HCT116 (cell line): ENCODE data around the gene ZNF181. TPM values are rescaled to one million over a fixed set of nuclear protein-coding genes. Genes with fewer than 3 reads are reported as not detected.

Experiments
- ATAC-seq: fragments of 200-7000 bp; cut with Tn5 transposase; 2 replicates; pipeline ENCODE4 v1.9.1; 2020; ENCODE audit warnings: mild to moderate bottlenecking, moderate library complexity
- BruUV-seq: library from RNA; stranded (reverse); fragments of 400-500 nt; replicated peaks from 2 replicates; lab custom pipeline; 2021; lab: Mats Ljungman, UMichigan
- CTCF ChIA-PET: fragments of 300-600 bp; sonication (Branson Sonifier 250); formaldehyde crosslinking; loops from one replicate; lab custom pipeline; 2021; ENCODE audit warnings: antibody characterized with exemption; lab: Charles Lee
- POLR2A ChIA-PET: fragments of 300-600, 350-600 bp; sonication (Branson Sonifier 250); formaldehyde crosslinking; loops from one replicate; lab custom pipeline; 2021; ENCODE audit warnings: antibody characterized with exemption; lab: Charles Lee
- RAD21 ChIA-PET, 2 experiments: fragments of 300-600 bp; sonication (Branson Sonifier 250); formaldehyde crosslinking; loops; one replicate each; lab custom pipeline; 2023; ENCODE audit warnings: low total read pairs in 2 of 2; ENCODE audit not compliant: uncharacterized antibody in 2 of 2, unreplicated experiment in 2 of 2, low non-redundant PET in 1 of 2; lab: Charles Lee
- DNase-seq: peaks from one replicate; pipeline ENCODE4 v3.0.0-alpha.2; 2010; ENCODE audit warnings: low read depth, low spot score
- H2AFZ ChIP-seq: fragments of 200-600 bp; shearing (Covaris generic), sonication (generic); 2 replicates; pipeline ENCODE4 v1.6.1; 2017; ENCODE audit warnings: low read depth, mixed run types, mixed read lengths, antibody characterized with exemption, low read length; ENCODE audit not compliant: poor library complexity, severe bottlenecking
- H3K27ac ChIP-seq: 2 replicates; pipeline ENCODE4 v1.5.1; 2012; ENCODE audit warnings: low read depth, low read length
- H3K27me3 ChIP-seq: fragments of 200-600 bp; sonication (generic); 2 replicates; pipeline ENCODE4 v1.6.1; 2016; ENCODE audit warnings: mixed run types, low read length, mixed read lengths; ENCODE audit not compliant: insufficient read depth
- H3K36me3 ChIP-seq, 2 experiments: fragments of 200-500 bp in 1 of 2; fragments of 200-600 bp in 1 of 2; sonication (Bioruptor generic) in 1 of 2; sonication (generic) in 1 of 2; 2 replicates each; pipeline versions ENCODE4 v1.5.1 to v1.6.1; 2014 to 2016; ENCODE audit warnings: low read length in 2 of 2, inconsistent platforms in 1 of 2, mixed read lengths in 1 of 2, mixed run types in 1 of 2; ENCODE audit not compliant: insufficient read depth in 2 of 2, control insufficient read depth in 1 of 2
- H3K4me1 ChIP-seq, 2 experiments: fragments of 200-600 bp in 1 of 2; sonication (generic) in 1 of 2; 2 replicates each; pipeline versions ENCODE4 v1.5.1 to v1.6.1; 2012 to 2017; ENCODE audit warnings: low read length in 2 of 2, inconsistent platforms in 1 of 2, mild to moderate bottlenecking in 1 of 2, mixed read lengths in 1 of 2, mixed run types in 1 of 2, moderate library complexity in 1 of 2; ENCODE audit not compliant: insufficient read depth in 2 of 2, control insufficient read depth in 1 of 2
- H3K4me2 ChIP-seq: fragments of 200-600 bp; sonication (generic); 2 replicates; pipeline ENCODE4 v1.6.1; 2017; ENCODE audit warnings: mixed run types, low read length, mixed read lengths
- H3K4me3 ChIP-seq, 2 experiments: fragments of 200-600 bp in 1 of 2; sonication (generic) in 1 of 2; replicated peaks in 1 of 2; 2 replicates each; pipeline ENCODE4 v1.5.1; 2011 to 2016; ENCODE audit warnings: low read length in 2 of 2, control low read depth in 1 of 2, low read depth in 1 of 2, mild to moderate bottlenecking in 1 of 2, mixed read lengths in 1 of 2, mixed run types in 1 of 2
- H3K79me2 ChIP-seq: fragments of 200-600 bp; sonication (generic); 2 replicates; pipeline ENCODE4 v1.6.1; 2017; ENCODE audit warnings: mild to moderate bottlenecking, mixed run types, low read length, moderate library complexity, mixed read lengths; ENCODE audit not compliant: insufficient read depth
- H3K9ac ChIP-seq: fragments of 200-600 bp; sonication (generic); 2 replicates; pipeline ENCODE4 v1.6.1; 2016; ENCODE audit warnings: low read length, mixed read lengths
- H3K9me2 ChIP-seq: fragments of 200-600 bp; sonication (generic), shearing (Covaris generic); 2 replicates; pipeline ENCODE4 v1.6.1; 2017; ENCODE audit warnings: mixed run types, mild to moderate bottlenecking, moderate library complexity; ENCODE audit not compliant: insufficient read depth
- H3K9me3 ChIP-seq, 2 experiments: fragments of 200-500 bp in 1 of 2; fragments of 200-600 bp in 1 of 2; sonication (Bioruptor generic) in 1 of 2; sonication (generic) in 1 of 2; 2 replicates each; pipeline ENCODE4 v1.6.1; 2014 to 2017; ENCODE audit warnings: low read length in 2 of 2, mixed read lengths in 2 of 2, inconsistent platforms in 1 of 2, low read depth in 1 of 2, mild to moderate bottlenecking in 1 of 2, mixed run types in 1 of 2, moderate library complexity in 1 of 2; ENCODE audit not compliant: control insufficient read depth in 1 of 2, insufficient read depth in 1 of 2
- H4K20me1 ChIP-seq: fragments of 200-600 bp; sonication (generic), shearing (Covaris generic); 2 replicates; pipeline ENCODE4 v1.6.1; 2017; ENCODE audit warnings: mixed run types, mild to moderate bottlenecking, moderate library complexity; ENCODE audit not compliant: insufficient read depth
- CBX3 ChIP-seq: IDR thresholded peaks from 2 replicates; pipeline ENCODE4 v1.6.1; 2012; ENCODE audit warnings: low read depth
- EGR1 ChIP-seq: IDR thresholded peaks from 2 replicates; pipeline ENCODE4 v1.6.1; 2012; ENCODE audit warnings: low read depth
- ELF1 ChIP-seq: IDR thresholded peaks from 2 replicates; pipeline ENCODE4 v1.6.1; 2012; ENCODE audit warnings: low read depth, borderline replicate concordance
- EZH2 ChIP-seq: fragments of 200-600 bp; sonication (generic); IDR thresholded peaks from 2 replicates; pipeline ENCODE4 v1.6.1; 2017; ENCODE audit warnings: antibody characterized with exemption, mixed run types
- EZH2phosphoT487 ChIP-seq: fragments of 200-600 bp; IDR thresholded peaks from 2 replicates; pipeline ENCODE4 v1.6.1; 2018; ENCODE audit warnings: antibody characterized with exemption, borderline replicate concordance
- POLR2A ChIP-seq: IDR thresholded peaks from 2 replicates; pipeline ENCODE4 v1.7.0; 2011; ENCODE audit warnings: borderline replicate concordance; ENCODE audit not compliant: insufficient read depth, insufficient read length; ENCODE audit errors: extremely low read depth
- POLR2AphosphoS5 ChIP-seq: IDR thresholded peaks from 2 replicates; pipeline ENCODE4 v1.6.1; 2011; ENCODE audit warnings: mild to moderate bottlenecking, low read depth, low read length, moderate library complexity
- REST ChIP-seq: IDR thresholded peaks from 2 replicates; pipeline ENCODE4 v1.6.1; 2012; ENCODE audit warnings: low read depth
- SP1 ChIP-seq: IDR thresholded peaks from 2 replicates; pipeline ENCODE4 v1.6.1; 2012; ENCODE audit warnings: low read depth
- SRF ChIP-seq: IDR thresholded peaks from 2 replicates; pipeline ENCODE4 v1.6.1; 2012; ENCODE audit warnings: low read depth
- TCF7L2 ChIP-seq: IDR thresholded peaks from 2 replicates; pipeline ENCODE4 v1.7.0; 2011; ENCODE audit warnings: borderline replicate concordance, inconsistent platforms; ENCODE audit not compliant: insufficient read depth, insufficient read length; ENCODE audit errors: extremely low read depth
- YY1 ChIP-seq: IDR thresholded peaks from 2 replicates; pipeline ENCODE4 v1.6.1; 2011; ENCODE audit warnings: low read length, low read depth, moderate library complexity, mild to moderate bottlenecking; ENCODE audit not compliant: insufficient replicate concordance; ENCODE audit errors: extremely low read depth
- ZBTB33 ChIP-seq: IDR thresholded peaks from 2 replicates; pipeline ENCODE4 v1.6.1; 2011; ENCODE audit warnings: mild to moderate bottlenecking, low read length, moderate library complexity; ENCODE audit not compliant: insufficient replicate concordance; ENCODE audit errors: extremely low read depth
- ZNF274 ChIP-seq: fragments of 200-500 bp; sonication (Bioruptor generic); IDR thresholded peaks from 2 replicates; pipeline ENCODE4 v1.6.1; 2014; ENCODE audit warnings: mild to moderate bottlenecking, low read depth, low read length, inconsistent platforms
- intact Hi-C: fragments of 100-400 bp; cut with micrococcal nuclease; formaldehyde crosslinking; loops from 2 replicates; pipeline ENCODE4 v1.10.0; 2022
- total RNA-seq: library from RNA; stranded (reverse); gene quantifications from one replicate; pipeline ENCODE4 v1.2.1, GENCODE V29; 2021; ENCODE audit not compliant: unreplicated experiment
- TF ChIP-seq, protein P1 (sequence below): IDR thresholded peaks from 2 replicates; pipeline ENCODE4 v1.6.1; 2012

ZNF181 gene
- total RNA-seq, 1 experiment from 2014 or later, result 4.0 TPM

DNA sequence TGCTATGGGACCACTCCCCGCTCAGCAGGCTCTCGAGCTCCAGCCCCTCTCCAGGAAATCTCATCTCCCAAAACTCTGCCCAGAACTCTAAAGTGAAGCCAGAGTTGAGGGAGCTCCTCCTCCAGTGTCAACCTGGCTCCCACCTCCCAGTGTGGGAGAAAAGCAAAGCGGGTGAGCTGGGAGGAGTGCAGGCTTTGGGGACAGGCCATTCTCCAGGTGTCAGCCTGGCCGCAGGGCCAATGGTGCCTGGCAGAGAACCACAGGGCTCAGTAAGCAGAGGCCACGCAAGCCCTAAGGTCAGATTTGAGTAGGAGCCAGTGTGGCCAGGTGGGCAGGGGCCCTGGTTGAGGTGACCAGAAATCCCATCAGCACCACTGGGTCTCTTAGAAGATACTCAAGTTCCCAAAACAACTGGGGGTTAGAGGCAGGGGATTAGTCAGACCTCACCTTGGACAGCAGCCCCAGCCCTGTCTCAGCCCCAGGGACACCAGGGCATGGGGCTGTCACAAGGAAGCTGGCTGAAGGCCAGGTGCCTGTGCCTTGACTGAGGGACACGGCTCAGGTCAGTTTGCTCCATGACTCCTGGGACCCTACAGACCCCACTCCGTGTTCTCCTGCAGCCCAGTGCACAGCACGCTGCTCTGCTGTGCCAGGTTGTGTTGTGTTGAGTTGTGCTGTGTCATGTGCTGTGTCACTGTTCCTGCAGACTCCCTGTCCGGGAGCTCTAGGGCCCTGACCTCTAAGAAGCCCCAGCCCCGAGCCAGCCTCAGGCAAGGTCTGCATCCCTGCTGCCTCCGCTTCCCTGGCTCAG is 2.8 kb upstream of the ZNF181 start:
- no peak overlapping the region for H3K27ac ChIP-seq
- TF ChIP-seq ELF1 (no peak), POLR2A (no peak), ZNF274 (no peak), EZH2phosphoT487 (no peak), SRF (no peak), SP1 (no peak), EGR1 (no peak), CBX3 (no peak), YY1 (no peak), TCF7L2 (no peak), EZH2 (no peak), REST (no peak), ZBTB33 (no peak), POLR2AphosphoS5 (no peak)
- TF ChIP-seq, protein P1, sequence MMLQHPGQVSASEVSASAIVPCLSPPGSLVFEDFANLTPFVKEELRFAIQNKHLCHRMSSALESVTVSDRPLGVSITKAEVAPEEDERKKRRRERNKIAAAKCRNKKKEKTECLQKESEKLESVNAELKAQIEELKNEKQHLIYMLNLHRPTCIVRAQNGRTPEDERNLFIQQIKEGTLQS, result no peak
- TF ChIP-seq, all 23 proteins: peak for 0
- H3K4me2 ChIP-seq, result no peak overlapping the region
- ATAC-seq (no peak), DNase-seq (no peak)
- H3K27me3 ChIP-seq, result peaks cover 8% of the 10 kb centered on the region; the same call in 1 of the 2 replicates
- H2AFZ ChIP-seq, result no peak overlapping the region
- no peaks in the 10 kb centered on the region for H4K20me1 ChIP-seq
- no peaks in the 10 kb centered on the region for H3K9me2 ChIP-seq
- peaks cover 4 to 17% of the 10 kb centered on the region in 2 experiments; a peak in 2 of 4 replicates for H3K4me1 ChIP-seq
- ChIA-PET RAD21 (no interaction called here), POLR2A (no interaction called here), CTCF (no interaction called here)
- intact Hi-C loops, result no loop called here
- no TSS peak for BruUV-seq
- no peak overlapping the region for H3K4me3 ChIP-seq
- H3K9me3 ChIP-seq, result peaks cover 0 to 4% of the 10 kb centered on the region in 2 experiments; a peak in 1 of 4 replicates
- H3K36me3 ChIP-seq, result no peaks in the 10 kb centered on the region
- no peaks in the 10 kb centered on the region for H3K79me2 ChIP-seq
- no peak overlapping the region for H3K9ac ChIP-seq
